Esophagus squamous epithelium (tissue), 5 donors: ENCODE data around the gene CBFA2T3. TPM values are rescaled to one million over a fixed set of nuclear protein-coding genes. Genes with fewer than 3 reads are reported as not detected.

ENCODE experiments used
- DNase-seq: peaks from one replicate; lab custom pipeline; 2025; lab: John Stamatoyannopoulos, UW
- H3K27ac ChIP-seq, 4 donors: fragments of 200-600 bp; sonication (generic); one replicate each; pipeline ENCODE4 v1.5.1; 2016 to 2019; ENCODE audit warnings: mild to moderate bottlenecking in 1 of 4
- H3K27me3 ChIP-seq, 4 donors: fragments of 200-600 bp; sonication (generic); 1 replicate in 3 of 4; 2 replicates in 1 of 4; pipeline versions ENCODE4 v1.5.1 to v1.6.0; 2017 to 2021; ENCODE audit warnings: antibody characterized with exemption in 1 of 4
- H3K36me3 ChIP-seq, 3 donors: fragments of 200-600 bp; sonication (generic); one replicate each; pipeline ENCODE4 v1.5.1; 2016 to 2019
- H3K4me1 ChIP-seq, 3 donors: fragments of 200-600 bp; sonication (generic); one replicate each; pipeline ENCODE4 v1.5.1; 2017 to 2019
- H3K4me3 ChIP-seq, 4 donors: fragments of 200-600 bp; sonication (generic); 1 replicate in 3 of 4; 2 replicates in 1 of 4; pipeline ENCODE4 v1.5.1; 2016 to 2019; ENCODE audit warnings: mild to moderate bottlenecking in 2 of 4, moderate library complexity in 1 of 4
- H3K9me3 ChIP-seq, 3 donors: fragments of 200-600 bp; sonication (generic); one replicate each; pipeline ENCODE4 v1.5.1; 2016 to 2019
- CTCF ChIP-seq, 6 experiments: fragments of 450-650 bp in 4 of 6; fragments of 200-600 bp in 2 of 6; sonication (generic) in 2 of 6; IDR thresholded peaks; one replicate each; pipeline ENCODE4 v1.5.1; 2016 to 2019; ENCODE audit warnings: antibody characterized with exemption in 6 of 6, mild to moderate bottlenecking in 4 of 6, moderate library complexity in 4 of 6
- POLR2A ChIP-seq, 4 donors: fragments of 450-650 bp; IDR thresholded peaks; one replicate each; pipeline ENCODE4 v1.6.1; 2017; ENCODE audit warnings: antibody characterized with exemption in 4 of 4, mild to moderate bottlenecking in 4 of 4, moderate library complexity in 3 of 4
- WGBS, 2 donors: methylation state at CpG; one replicate each; pipeline ENCODE4 v1.1.5; 2018; 5-methylcytosine and 5-hydroxymethylcytosine counted together
- intact Hi-C: fragments of 100-400 bp; cut with DNase I; formaldehyde crosslinking; loops from one replicate; pipeline ENCODE4 v1.15.0; 2022
- total RNA-seq, 4 donors: library from RNA; depleted of rRNA; stranded (reverse); fragments of >200 nt; gene quantifications; one replicate each; pipeline ENCODE4 v1.1.0, GENCODE V29; 2016
- donor health status: DM: yes; HTN: yes; CAD: no.

Gene CBFA2T3
- total RNA-seq, 4 donors from 2014 or later, result 0.18 to 2.7 (median 1.4) TPM

GRCh38 chr16:88838566-88838965 is 138.4 kb downstream of the CBFA2T3 start:
- WGBS, 2 donors, result 92 to 96% methylated on average over 5 to 7 of the region's 19 CpGs
- H3K27me3 ChIP-seq, result no peaks in the 10 kb centered on the region
- intact Hi-C loops, result no loop called here
- no peaks in the 10 kb centered on the region for H3K9me3 ChIP-seq
- DNase-seq, result no peak
- no peak for TF ChIP-seq POLR2A (IDR thresholded peaks at IDR 0.05)
- TF ChIP-seq CTCF (IDR thresholded peaks at IDR 0.05), result no peak
- H3K36me3 ChIP-seq, result peaks cover 12 to 88% (median 18%) of the 10 kb centered on the region in 3 donors
- H3K27ac ChIP-seq, result no peak overlapping the region
- H3K4me3 ChIP-seq, result no peak overlapping the region
- no peaks in the 10 kb centered on the region for H3K4me1 ChIP-seq

- intact Hi-C loops, result no loop called here
- TF ChIP-seq POLR2A (IDR thresholded peaks at IDR 0.05), result no peak
- no peak for TF ChIP-seq CTCF (IDR thresholded peaks at IDR 0.05)
- WGBS, 2 donors, result 90 to 93% methylated on average over 8 to 13 of the region's 20 CpGs
- Histone ChIP-seq H3K9me3 (no peaks in the 10 kb centered on the region), H3K4me3 (no peak overlapping the region), H3K36me3 (peaks cover 12 to 82% (median 18%) of the 10 kb centered on the region in 3 donors), H3K27me3 (no peaks in the 10 kb centered on the region), H3K4me1 (no peaks in the 10 kb centered on the region), H3K27ac (no peak overlapping the region)
- no peak for DNase-seq
Measured at GRCh38 chr16:88837806-88838205, 139.2 kb downstream of the CBFA2T3 start.

- TF ChIP-seq CTCF (IDR thresholded peaks at IDR 0.05), result no peak
- no peak for TF ChIP-seq POLR2A (IDR thresholded peaks at IDR 0.05)
- Histone ChIP-seq H3K27me3 (no peaks in the 10 kb centered on the region), H3K9me3 (no peaks in the 10 kb centered on the region), H3K4me1 (peaks cover 0 to 4% (median 0%) of the 10 kb centered on the region in 3 donors), H3K27ac (no peak overlapping the region), H3K4me3 (no peak overlapping the region), H3K36me3 (peaks cover 12 to 72% (median 18%) of the 10 kb centered on the region in 3 donors)
- WGBS, 2 donors, result 89 to 94% methylated on average over 11 to 12 of the region's 17 CpGs
- intact Hi-C loops, result no loop called here
- no peak for DNase-seq
Measured at GRCh38 chr16:88836791-88837190, 140.2 kb downstream of the CBFA2T3 start.

- H3K9me3 ChIP-seq, result no peaks in the 10 kb centered on the region
- intact Hi-C loops, result no loop called here
- H3K4me1 ChIP-seq, result peaks cover 0 to 6% (median 0%) of the 10 kb centered on the region in 3 donors
- DNase-seq, result no peak
- no peak overlapping the region for H3K4me3 ChIP-seq
- TF ChIP-seq POLR2A (IDR thresholded peaks at IDR 0.05) (no peak), CTCF (IDR thresholded peaks at IDR 0.05) (no peak)
- WGBS, 2 donors, result 93 to 100% methylated on average over 4 to 20 of the region's 33 CpGs
- peak overlapping the region in 2 of 4 donors; percentile 21 to 34 for H3K27ac ChIP-seq
- no peaks in the 10 kb centered on the region for H3K27me3 ChIP-seq
- H3K36me3 ChIP-seq, result peaks cover 12 to 62% (median 16%) of the 10 kb centered on the region in 3 donors
Measured at GRCh38 chr16:88835818-88836217, 141.2 kb downstream of the CBFA2T3 start.

- TF ChIP-seq CTCF (IDR thresholded peaks at IDR 0.05) (no peak), POLR2A (IDR thresholded peaks at IDR 0.05) (no peak)
- H3K9me3 ChIP-seq, result no peaks in the 10 kb centered on the region
- no peak overlapping the region for H3K4me3 ChIP-seq
- peaks cover 0 to 6% (median 0%) of the 10 kb centered on the region in 3 donors for H3K4me1 ChIP-seq
- peaks cover 12 to 58% (median 12%) of the 10 kb centered on the region in 3 donors for H3K36me3 ChIP-seq
- no peak for DNase-seq
- no peaks in the 10 kb centered on the region for H3K27me3 ChIP-seq
- 79 to 80% methylated on average over 3 to 7 of the region's 11 CpGs for WGBS, 2 donors
- H3K27ac ChIP-seq, result peak overlapping the region in 2 of 4 donors; percentile 25 to 34
- intact Hi-C loops, result no loop called here
Measured at GRCh38 chr16:88835383-88835782, 141.6 kb downstream of the CBFA2T3 start.
